KMS-11 (cell line): ENCODE data around the gene INO80E.

Source experiments
- H2AFZ ChIP-seq: fragments of 200-600 bp; sonication (generic); 2 replicates; pipeline ENCODE4 v1.6.1; 2016; ENCODE audit warnings: antibody characterized with exemption, mixed run types, low read depth
- H3K27ac ChIP-seq: fragments of 200-600 bp; sonication (generic); 2 replicates; pipeline ENCODE4 v1.6.1; 2016; ENCODE audit warnings: mild to moderate bottlenecking, mixed run types
- H3K27me3 ChIP-seq: fragments of 200-600 bp; sonication (generic); 2 replicates; pipeline ENCODE4 v1.6.1; 2017; ENCODE audit warnings: mild to moderate bottlenecking, low read depth, mixed run types, moderate library complexity; ENCODE audit not compliant: insufficient read depth
- H3K36me3 ChIP-seq: fragments of 200-600 bp; sonication (generic); 2 replicates; pipeline ENCODE4 v1.6.1; 2017; ENCODE audit warnings: mild to moderate bottlenecking, mixed run types; ENCODE audit not compliant: insufficient read depth
- H3K4me1 ChIP-seq: fragments of 200-600 bp; sonication (generic); 2 replicates; pipeline ENCODE4 v1.6.1; 2016; ENCODE audit warnings: mild to moderate bottlenecking, low read depth, mixed run types; ENCODE audit not compliant: poor library complexity, severe bottlenecking
- H3K4me2 ChIP-seq: fragments of 200-600 bp; sonication (generic); 2 replicates; pipeline ENCODE4 v1.7.0; 2016; ENCODE audit warnings: mild to moderate bottlenecking, mixed run types
- H3K4me3 ChIP-seq: fragments of 200-600 bp; sonication (generic); IDR thresholded peaks from 2 replicates; pipeline ENCODE4 v1.6.1; 2017; ENCODE audit warnings: low read depth, low read length, mixed read lengths; ENCODE audit not compliant: insufficient read depth
- H3K79me2 ChIP-seq: fragments of 200-600 bp; sonication (generic); 2 replicates; pipeline ENCODE4 v1.6.1; 2016; ENCODE audit warnings: low read depth, mixed run types; ENCODE audit not compliant: insufficient read depth
- H3K9ac ChIP-seq: fragments of 200-600 bp; sonication (generic); 2 replicates; pipeline ENCODE4 v1.6.1; 2016; ENCODE audit warnings: mild to moderate bottlenecking, mixed run types
- H4K20me1 ChIP-seq: fragments of 200-600 bp; sonication (generic); 2 replicates; pipeline ENCODE4 v1.6.1; 2016; ENCODE audit warnings: mild to moderate bottlenecking, mixed run types; ENCODE audit not compliant: insufficient read depth
- TF ChIP-seq, protein P1 (sequence below): fragments of 200-600 bp; sonication (generic); conservative IDR thresholded peaks from 2 replicates; pipeline ENCODE4 v1.6.1; 2017; ENCODE audit warnings: low read depth, mild to moderate bottlenecking, antibody characterized with exemption, low read length, moderate library complexity, mixed read lengths

Gene INO80E

DNA sequence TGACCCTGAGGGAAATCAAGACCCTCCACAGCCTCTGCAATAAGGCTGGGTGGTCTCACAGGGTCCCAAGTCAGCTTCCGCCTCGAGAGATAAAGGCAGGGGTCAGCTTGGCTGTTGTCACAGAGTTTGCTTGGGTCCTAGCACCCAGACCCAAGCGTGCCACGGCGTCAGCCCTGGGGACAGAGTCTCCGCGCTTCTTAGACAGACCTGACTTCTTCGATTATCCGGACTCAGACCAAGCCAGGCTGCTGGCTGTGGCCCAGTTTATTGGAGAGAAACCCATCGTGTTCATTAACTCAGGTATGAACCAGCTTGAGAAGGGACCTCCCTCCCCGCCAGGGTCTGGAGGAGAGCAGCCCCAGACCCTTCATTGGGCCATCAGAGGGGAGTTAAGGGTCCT is 27.5 kb downstream of the INO80E start:
- Histone ChIP-seq H3K27me3 (peaks cover 80% of the 10 kb centered on the region), H3K4me3 (no peak overlapping the region), H3K36me3 (no peaks in the 10 kb centered on the region), H3K4me2 (no peak overlapping the region), H3K9ac (no peak overlapping the region), H3K27ac (no peak overlapping the region), H2AFZ (no peak overlapping the region), H4K20me1 (no peaks in the 10 kb centered on the region), H3K4me1 (no peaks in the 10 kb centered on the region), H3K79me2 (no peaks in the 10 kb centered on the region)
- TF ChIP-seq, protein P1, sequence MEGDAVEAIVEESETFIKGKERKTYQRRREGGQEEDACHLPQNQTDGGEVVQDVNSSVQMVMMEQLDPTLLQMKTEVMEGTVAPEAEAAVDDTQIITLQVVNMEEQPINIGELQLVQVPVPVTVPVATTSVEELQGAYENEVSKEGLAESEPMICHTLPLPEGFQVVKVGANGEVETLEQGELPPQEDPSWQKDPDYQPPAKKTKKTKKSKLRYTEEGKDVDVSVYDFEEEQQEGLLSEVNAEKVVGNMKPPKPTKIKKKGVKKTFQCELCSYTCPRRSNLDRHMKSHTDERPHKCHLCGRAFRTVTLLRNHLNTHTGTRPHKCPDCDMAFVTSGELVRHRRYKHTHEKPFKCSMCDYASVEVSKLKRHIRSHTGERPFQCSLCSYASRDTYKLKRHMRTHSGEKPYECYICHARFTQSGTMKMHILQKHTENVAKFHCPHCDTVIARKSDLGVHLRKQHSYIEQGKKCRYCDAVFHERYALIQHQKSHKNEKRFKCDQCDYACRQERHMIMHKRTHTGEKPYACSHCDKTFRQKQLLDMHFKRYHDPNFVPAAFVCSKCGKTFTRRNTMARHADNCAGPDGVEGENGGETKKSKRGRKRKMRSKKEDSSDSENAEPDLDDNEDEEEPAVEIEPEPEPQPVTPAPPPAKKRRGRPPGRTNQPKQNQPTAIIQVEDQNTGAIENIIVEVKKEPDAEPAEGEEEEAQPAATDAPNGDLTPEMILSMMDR: no peak

DNA sequence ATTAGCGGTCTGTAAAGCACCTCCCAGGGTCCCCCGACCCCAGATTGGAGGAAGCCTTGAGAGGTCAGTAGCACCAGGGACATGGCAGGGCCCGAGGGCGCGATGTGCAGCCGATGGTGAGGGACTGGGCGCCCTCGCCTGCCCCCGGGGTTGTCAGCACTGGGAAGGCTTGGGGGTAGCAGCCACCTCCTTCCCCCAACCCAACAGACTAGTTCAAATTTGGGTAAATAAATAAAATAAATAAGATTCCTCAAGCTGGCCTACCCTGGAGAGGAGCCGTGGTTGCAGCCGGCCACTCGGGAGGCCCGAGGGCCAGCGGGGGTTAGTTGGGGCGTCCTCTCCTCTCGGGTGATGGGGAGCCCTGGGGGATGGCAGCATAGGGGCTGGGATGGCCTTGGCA is 28.4 kb downstream of the INO80E start:
- H4K20me1 ChIP-seq: no peaks in the 10 kb centered on the region

DNA sequence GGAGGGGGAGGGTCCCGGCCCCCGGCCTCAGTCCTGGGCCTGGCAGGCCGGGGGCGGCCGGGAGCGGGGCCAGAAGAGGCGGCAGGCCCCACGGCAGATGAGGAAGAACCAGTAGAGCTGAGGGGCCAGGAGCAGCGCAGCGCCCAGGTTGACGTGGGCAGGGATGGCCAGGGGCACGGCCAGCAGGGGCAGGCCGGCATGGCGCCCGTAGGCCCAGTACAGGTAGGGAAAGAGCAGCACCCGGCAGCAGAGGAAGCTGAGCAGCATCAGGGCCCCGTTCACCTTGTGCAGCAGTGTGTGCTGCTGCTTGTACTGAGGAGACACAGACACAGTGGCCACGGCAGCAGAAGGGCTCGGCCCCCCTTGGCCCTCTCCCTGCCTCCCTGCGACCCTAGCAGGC is 29.1 kb downstream of the INO80E start:
- Histone ChIP-seq H3K27ac (no peak overlapping the region), H3K4me1 (no peaks in the 10 kb centered on the region), H3K4me2 (no peak overlapping the region), H3K4me3 (no peak overlapping the region), H3K9ac (no peak overlapping the region), H3K36me3 (no peaks in the 10 kb centered on the region), H3K79me2 (no peaks in the 10 kb centered on the region), H4K20me1 (no peaks in the 10 kb centered on the region), H2AFZ (no peak overlapping the region), H3K27me3 (peaks cover 87% of the 10 kb centered on the region)
- TF ChIP-seq, protein P1: no peak

More for the DNA sequence above, 28.4 kb downstream of the INO80E start:
- Histone ChIP-seq H3K4me1 (no peaks in the 10 kb centered on the region), H3K9ac (no peak overlapping the region), H3K4me2 (no peak overlapping the region), H3K27me3 (peaks cover 82% of the 10 kb centered on the region), H3K79me2 (no peaks in the 10 kb centered on the region), H3K4me3 (no peak overlapping the region), H3K27ac (no peak overlapping the region), H3K36me3 (no peaks in the 10 kb centered on the region), H2AFZ (no peak overlapping the region)
- TF ChIP-seq, protein P1: no peak

DNA sequence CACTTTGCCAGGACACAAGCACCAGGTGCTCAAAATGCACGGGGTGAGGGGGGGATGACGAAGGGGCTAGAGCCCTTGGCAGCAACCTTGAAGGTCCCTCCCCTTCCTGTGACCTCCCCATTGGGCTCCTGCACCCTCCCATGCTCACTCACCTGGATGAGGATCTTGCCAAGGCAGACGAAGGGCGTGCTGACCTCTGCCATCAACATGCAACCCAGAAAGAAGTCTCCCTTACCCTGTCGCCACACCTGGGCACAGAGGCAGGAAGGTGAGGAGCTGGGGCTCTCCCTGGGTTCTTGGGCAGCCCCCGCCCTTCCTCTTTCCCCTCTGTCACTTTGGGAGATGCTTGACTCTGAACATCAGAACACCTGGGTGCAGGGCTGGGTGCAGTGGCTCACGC is 29.5 kb downstream of the INO80E start:
- Histone ChIP-seq H4K20me1 (no peaks in the 10 kb centered on the region), H3K36me3 (no peaks in the 10 kb centered on the region), H3K27ac (no peak overlapping the region), H3K9ac (no peak overlapping the region), H2AFZ (no peak overlapping the region), H3K79me2 (no peaks in the 10 kb centered on the region), H3K4me1 (no peaks in the 10 kb centered on the region), H3K27me3 (peaks cover 87% of the 10 kb centered on the region), H3K4me3 (no peak overlapping the region), H3K4me2 (no peak overlapping the region)
- TF ChIP-seq, protein P1: no peak
